NCI-H774 (cell line): Measurements from ENCODE around the gene FES.
A peak's percentile ranks its signal among the peaks of the same experiment; 100 is the strongest.
"Not testable (repeated sequence)": the region's sequence is repeated elsewhere in the genome, so short reads cannot be mapped to it uniquely, and the experiment has no call there.

ENCODE experiments used
- DNase-seq: peaks from one replicate; lab custom pipeline; 2025; lab: John Stamatoyannopoulos, UW

Gene FES

DNA sequence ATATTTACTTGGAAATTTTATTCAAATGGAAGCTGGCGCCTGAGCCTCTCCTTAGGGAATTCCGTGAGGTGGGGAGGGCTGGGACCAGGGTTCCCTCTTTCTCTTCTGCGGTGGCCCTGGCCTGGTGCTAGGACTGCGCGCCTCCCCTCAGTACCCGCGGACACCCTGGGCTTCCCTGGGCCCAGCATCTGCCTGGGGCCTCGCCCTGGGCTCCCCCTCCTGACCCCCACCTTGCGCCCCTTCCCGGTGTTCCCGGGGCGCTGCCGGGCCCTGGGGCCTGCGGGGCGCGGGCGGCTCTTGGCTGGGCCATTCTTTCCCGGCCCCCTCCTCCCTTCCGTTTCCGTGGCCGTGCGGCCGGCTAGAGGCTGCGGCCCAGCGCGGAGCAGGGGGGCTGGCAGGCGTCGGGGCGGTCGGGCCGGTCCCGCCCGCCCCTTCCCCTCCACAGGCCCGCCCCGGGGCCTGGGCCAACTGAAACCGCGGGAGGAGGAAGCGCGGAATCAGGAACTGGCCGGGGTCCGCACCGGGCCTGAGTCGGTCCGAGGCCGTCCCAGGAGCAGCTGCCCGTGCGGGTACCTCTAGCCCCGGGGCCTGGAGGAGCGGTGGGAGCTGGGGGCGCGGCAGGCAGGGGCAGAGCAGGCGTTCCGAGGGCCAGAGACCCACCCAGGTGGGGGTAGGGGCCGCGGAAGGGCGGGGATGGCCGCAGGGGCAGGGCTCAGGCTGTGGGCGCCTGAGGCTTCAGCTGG lies at the start of gene FES:
FES (plus strand) TSS at position 529 of the 743 bp plus-strand sequence. CDS start 542 bp downstream, outside the sequence.
- no peak for DNase-seq

DNA sequence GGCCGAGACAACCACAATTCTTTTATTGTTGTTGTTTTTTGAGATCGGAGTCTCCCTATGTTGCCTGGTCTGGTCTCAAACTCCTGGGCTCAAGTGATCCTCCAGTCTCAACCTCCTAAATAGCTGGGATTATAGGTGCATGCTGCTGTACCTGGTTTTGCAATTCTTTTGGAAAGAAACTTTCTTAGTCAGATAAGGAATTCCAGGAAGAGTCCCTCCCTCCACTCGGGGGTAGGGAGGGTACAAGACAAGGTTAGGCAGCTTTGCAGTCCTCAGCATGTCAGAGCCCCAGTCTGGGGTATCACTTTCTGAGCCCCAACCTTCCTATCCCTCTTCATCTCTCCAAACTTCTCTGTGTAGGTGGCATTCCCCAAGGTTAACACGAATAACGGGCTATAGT lies 49.7 kb upstream of the FES start:
- no peak for DNase-seq

DNA sequence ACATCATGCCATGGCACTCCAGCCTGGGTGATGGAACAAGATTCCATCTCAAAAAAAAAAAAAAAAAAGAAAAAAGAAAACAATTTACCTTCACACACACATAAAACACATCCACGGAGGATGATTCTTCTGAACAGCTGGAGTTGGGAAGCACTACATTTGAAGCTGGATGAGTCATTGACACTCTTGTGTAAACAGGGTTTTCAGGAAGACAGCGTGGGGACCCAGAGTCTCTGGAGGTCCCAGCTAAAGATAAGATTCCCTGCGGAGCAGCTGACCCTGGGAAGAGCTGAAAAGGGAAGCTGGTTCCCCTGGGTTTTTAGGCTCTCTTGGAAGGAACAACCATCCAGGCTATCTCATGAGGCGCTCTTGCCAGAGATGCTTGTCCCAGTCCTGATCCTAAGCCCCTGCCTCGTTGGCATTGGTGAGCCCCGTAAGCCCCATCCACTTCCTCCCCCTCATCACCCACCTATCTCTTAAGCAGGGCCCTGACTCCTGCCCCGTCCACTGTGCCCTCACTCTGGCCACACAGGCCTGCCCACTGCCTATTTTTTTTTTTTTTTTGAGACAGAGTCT lies 47.9 kb upstream of the FES start:
- DNase-seq = no peak

DNA sequence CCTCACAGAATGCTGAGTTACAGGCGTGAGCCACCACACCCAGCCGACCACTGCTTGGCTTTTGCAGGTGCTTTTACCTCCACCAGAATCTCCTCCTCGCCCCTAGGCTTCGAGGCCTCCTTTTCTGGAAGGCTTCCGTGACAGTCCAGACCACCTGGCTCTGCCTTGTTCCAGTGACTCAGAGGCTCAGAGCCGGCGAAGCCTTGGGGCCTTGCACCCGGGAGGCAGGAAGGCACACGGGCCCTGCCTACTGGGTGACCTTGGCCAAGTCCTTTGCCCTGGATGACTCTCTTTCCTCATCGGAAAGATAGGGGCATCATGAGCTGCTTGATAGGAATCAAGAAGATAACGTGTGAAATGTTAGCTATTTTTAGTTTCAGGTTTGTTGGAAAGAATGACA lies 47.2 kb upstream of the FES start:
- no peak for DNase-seq

DNA sequence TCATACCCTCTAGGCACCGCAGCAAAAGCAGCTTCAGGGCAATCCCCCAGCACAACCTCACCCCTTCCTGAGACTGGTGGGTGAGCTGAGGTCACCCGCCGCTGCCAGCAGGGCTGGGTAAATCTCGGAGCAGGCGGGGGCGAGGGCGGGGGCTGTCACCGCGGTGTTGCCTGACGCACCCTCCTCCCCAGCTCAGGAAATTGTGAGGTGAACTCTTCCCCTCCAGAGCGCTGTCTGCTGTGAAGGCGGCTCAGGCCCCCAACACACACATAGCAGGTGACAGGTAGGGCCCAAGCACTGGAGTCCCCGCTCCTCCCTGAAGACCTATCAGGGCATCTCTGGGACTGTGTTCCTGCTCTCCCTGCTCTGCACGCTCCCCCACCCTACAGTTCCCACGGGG lies 46.2 kb upstream of the FES start:
- DNase-seq = no peak

DNA sequence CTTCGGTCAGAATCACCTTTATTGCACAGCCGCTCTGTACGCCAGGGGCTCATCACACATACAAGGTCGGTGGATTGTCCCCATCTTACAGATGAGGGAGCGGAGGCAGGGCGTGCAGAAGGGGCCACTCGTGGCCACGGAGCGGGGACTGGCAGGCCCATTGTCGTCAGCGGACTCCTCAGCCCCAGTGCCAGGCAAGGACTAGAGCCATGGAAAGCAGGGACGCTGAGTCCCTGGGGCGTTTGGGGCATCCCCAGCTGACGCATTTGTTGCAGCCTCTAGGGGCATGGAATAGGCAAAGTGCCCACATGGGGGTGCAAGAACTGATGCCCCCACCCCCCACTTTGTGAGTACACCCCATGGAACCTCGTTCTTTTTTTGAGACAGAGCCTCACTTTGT lies 45.8 kb upstream of the FES start:
- DNase-seq = no peak

DNA sequence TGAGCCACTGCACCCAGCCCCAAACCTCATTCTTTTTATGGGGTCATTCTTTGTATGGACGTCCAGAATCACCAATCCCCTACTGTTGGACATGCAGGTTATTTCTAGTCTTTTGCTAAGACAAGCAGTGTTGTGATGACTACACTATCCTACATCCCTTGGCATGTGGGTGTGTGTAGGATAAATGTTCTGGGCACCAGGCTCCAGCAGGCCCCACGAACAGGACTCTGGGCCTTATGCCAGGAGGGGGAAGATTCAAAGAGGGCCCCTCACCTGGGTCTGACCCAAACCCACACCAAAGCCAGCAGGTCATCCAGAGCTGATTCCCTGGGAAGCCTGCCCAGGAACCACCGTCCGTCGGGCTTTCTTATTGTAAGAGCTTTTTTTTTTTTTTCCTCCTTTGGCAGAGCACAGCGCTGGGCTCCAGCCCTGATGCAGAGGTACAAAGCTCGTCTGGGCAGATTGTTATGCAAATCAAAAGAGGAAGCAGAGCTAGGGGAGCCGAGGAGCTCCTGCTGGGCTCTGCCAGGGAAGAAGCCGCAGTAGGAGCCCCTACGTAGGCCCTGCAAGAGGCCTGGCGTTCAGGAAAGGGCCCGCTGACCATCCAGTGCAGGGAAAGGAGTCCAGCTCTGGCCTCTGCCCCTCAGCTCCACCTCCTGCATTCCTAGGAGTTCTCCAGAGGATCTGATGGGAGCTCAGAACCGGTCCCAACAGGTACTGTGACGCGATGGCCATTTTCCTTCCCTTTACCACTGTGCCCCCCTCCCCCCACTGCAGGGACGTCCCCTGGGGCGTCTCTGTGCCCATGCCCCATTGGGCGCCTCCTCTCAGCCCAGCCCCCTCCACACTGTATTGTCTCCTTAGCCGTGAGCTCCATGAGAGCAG lies 44.9 kb upstream of the FES start:
- no peak for DNase-seq

DNA sequence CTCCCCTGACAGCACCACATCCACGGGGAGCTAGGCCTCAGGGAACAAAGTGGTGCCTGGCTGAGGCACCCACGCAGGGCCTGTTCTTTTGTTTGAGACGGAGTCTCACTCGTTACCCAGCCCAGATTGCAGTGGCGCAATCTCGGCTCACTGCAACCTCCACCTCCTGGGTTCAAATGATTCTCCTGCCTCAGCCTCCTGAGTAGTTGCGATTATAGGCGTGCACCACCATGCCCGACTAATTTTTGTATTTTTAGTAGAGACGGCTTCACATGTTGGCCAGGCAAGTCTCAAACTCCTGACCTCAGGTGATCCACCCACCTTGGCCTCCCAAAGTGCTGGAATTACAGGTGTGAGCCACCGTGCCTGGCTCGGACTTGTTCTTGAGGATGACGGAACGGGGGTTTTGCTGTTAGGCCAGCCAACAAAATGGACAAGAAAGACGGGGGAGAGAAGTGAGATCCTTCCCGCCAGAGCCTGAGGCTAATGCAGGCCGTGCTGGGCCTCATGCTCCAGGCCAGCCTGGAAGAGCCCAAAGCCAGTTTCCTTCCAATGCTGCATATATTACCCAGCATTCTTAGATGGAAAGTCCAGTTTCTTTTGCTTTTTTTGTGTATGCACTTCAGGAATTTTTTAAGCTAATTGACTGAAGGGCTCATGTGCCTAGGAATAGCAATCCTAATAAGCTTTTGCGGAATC lies 44.0 kb upstream of the FES start:
- DNase-seq = no peak

DNA sequence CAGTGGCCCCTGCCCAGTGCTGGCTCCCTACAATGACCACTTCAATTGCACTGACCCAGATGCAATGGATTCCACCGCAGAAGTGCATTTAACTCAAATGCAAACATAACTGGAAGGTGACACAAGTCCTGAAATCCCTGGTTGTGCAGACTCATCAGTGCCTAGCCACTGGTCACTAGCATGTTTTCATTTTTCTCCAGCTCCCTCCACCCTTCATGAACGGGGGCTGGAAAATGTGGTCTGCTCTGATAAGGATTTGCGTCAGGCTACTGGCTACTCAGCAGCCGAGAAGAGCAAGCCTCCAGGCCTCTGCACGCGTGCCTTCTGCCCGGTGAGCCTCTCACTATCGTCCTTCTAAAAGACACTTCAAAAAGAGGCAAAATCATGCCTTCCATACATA lies 43.4 kb upstream of the FES start:
- DNase-seq = no peak

DNA sequence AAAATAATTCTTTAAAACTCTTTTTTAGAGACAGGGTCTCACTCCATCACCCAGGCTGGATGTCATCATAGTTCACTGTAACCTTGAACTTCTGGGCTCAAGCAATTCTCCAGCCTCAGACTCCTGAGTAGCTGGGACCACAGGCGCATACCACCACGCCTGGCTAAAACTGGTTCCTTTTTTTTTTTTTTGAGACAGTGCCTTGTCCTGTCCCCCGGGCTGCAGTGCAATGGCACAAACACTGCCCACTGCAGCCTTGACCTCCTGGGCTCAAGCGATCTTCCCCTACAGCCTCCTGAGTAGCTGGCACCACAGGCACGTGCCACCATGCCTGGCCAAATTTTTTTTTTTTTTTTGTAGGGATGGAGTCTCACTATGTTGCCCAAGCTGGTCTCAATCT lies 39.6 kb upstream of the FES start:
- DNase-seq = no peak

DNA sequence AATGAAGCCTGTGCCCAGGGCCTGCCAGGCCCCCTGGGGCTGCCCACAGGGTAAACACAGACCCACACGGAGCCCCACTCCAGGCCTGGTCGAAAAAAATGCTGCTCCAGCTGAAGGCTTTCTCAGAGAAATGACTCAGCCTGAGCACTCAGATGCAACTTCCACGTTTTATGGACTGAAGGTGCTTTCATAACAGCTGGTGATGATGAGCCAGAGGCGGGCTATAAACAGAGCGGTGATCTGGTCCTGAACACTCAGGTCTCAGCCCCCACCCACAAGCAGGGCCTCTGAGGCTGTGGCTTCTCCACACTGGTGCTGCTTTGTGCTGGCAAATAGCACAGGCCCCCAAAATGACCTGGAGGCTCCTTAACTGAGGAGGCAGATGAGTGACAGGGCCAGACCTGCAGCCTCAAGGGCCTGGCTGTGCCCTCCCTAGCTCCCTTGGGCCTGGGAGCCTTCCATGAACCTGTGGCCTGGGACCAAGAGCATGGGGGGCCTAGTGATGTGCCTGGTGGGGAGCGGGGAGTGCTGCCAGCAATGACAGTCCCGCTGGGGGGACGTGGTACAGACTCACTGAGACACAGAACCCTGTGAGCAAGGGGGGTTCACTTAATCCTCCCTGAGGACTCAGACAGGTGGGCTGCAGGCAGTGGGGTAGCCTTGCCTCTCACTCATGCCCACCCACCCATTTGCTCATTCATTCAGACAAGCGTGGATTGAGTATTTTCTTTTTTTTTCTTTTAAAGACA lies 38.9 kb upstream of the FES start:
- no peak for DNase-seq

DNA sequence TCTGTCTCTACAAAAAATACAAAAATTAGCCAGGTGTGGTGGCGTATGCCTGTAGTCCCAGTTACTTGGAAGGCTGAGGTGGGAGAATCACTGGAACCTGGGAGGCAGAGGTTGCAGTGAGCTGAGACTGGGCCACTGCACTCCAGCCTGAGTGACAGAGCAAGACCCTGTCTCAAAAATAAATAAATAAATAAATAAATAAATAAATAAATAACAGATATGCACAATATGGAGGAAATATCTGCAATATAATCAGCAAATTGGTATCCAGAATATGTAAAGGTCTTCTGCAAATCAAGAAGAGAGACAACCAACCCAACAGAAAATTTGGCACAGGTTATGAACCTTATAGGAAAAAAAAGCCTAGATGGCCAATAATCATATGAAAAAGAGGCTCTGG lies 34.9 kb upstream of the FES start:
- not testable (repeated sequence) for DNase-seq

DNA sequence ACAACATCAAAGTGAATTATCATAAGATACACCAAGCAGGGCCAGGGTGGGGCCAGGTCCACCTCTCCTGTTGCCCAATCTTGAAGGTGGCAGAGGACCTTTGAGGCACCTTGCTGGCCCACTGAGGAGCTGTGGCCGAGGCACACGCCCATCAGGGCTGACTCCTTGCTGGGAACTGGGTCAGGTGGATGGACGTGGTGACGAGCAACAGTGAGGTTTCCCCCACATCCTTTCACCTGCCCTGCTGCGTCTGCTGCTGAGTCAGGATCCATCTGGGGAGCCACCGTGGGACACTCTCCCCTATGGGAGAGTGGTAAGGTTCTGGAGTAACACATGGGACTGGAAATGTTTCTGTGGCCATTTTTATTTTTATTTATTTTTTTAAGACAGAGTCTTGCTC lies 33.2 kb upstream of the FES start:
- no peak for DNase-seq

DNA sequence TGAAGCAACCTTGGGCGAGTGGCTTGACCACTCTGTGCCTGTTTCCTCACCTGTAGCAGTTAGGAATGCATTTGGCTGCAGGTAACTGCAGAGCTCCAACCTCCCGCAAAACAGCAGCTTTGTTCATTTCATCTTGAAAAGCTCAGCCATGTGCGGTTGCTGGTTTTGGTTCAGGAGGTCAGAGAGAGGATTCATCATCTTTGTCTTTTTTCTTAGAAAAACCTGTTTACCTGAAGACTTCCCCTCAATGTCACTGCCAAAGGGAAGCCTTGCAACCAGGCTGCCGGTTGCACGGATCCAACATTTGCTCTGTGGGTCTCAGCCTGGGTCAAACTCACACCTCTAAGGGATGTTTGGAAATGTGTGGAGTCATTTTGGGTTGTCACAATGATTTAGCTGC lies 32.4 kb upstream of the FES start:
- DNase-seq = no peak

DNA sequence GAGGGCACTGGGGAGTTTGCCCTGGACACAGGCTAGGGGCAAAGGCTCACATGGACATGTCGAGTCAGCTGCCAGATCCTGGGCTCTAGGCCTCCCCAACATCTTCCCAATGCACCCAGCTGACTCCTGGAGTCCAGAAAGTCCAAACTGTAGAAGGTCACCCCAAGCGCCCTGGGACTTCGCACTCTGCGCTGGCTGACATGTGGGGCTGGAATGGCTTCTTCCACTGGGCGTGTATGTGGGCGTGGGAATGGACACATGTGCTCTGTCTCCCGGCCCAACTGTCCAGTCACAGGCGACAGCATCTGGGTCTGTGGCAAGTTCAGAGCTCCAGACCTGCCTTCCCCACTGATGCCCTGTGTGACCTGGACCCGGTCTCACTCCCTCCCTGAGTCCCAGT lies 29.2 kb upstream of the FES start:
- DNase-seq = no peak

DNA sequence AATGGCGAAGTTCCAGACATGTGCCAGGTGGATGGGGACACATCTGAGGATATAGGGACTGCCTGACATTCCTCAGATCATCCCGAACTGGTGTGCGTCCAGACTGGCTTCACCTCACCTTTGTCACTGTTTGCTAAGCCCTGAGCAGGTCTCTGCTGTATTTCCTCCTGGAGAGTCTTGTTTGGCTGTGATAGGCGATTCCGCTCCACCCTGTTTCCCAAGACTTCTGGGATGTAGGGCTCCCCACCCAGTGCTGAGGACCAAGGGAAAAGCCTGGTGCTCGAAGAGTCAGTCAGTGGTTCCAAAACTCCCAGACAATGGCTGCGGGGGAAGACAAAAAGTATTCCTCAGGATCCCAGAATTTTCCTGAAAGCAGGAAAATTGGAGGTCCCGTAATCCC lies 27.0 kb upstream of the FES start:
- no peak for DNase-seq

DNA sequence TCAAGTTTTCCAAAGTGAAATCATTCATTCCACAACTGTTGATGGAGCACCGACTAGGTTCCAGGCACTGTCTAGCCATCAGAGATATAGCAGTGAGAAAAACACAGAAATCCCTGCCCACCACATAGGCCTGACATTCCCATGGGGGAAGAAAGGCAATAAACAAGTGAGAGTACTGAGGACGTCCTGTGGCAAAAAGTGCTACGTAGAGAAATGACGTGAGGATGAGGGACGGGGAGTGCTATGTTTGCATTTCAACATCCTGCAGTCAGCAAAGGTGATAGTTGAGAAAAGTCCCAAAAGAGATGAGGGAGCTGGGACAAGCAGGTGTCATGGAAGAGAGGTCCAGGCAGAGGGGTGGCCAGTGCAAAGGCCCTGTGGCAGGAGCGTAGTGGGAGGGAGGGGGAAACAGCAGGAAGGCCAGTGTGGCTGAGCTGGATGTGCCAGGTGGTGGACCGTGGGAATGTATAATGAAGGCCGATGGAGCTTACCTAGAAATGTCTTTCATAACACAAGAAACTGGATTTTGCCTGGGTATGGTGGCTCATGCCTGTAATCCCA lies 26.3 kb upstream of the FES start:
- DNase-seq = no peak

DNA sequence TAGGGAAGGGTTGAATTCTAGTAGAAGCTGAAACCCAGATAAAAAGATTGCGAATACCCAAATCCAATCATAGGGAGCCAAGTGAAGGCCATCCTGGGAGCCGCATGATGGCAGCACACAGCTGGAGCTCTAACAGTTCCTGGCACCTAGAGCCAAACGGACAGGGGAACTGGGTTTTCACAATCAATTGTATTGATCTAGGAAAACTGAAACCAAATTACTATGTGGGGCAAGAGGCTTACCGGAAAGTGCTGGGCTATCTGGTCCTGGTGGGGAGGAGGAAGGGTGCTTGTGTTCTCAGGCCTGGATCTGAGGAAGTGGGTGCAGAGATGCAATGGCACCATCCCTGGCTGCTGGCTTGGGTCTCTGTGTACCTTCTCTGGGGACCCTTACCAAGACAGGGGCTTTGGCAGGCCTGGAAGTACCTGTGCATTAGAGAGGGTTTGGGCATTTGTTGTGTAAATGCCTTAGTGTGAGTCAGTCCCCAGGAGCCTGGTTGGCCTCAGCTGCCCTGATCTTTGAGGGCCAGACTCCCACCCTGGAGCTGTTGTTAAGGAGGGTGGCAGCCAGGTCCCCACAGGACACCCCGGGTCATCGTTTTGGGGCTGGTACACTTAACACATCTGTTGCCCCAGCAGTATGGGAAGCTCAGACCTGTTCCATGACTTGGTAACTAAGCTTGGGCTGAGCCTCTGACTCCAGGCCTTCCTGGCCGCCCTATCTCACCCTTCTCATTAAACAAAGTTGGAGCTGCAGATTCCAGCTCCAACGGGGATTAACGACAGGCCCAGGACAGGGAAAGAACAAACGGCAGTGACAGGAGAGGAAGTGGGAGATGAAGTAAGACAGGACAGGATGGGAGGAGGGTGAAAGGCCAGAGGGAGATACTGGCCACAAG lies 24.8 kb upstream of the FES start:
- DNase-seq = no peak

DNA sequence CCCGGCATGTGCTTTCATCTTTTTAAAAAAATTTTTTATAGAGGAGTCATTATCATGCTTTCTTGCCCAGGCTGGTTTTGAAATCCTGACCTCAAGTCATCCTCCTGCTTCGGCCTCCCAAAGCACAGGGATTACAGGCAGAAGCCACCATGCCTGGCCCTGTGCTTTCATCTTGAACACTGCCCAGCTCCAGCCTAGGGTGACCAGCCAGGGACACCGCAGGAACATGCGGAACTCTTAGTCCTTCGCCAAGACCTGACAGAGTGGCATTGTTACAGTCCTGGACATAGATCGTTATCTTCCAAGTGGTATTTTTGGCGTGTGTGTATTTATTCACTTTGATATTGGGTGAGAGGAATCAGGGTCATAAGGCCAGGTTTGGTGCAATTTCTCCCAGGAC lies 23.9 kb upstream of the FES start:
- DNase-seq = no peak

DNA sequence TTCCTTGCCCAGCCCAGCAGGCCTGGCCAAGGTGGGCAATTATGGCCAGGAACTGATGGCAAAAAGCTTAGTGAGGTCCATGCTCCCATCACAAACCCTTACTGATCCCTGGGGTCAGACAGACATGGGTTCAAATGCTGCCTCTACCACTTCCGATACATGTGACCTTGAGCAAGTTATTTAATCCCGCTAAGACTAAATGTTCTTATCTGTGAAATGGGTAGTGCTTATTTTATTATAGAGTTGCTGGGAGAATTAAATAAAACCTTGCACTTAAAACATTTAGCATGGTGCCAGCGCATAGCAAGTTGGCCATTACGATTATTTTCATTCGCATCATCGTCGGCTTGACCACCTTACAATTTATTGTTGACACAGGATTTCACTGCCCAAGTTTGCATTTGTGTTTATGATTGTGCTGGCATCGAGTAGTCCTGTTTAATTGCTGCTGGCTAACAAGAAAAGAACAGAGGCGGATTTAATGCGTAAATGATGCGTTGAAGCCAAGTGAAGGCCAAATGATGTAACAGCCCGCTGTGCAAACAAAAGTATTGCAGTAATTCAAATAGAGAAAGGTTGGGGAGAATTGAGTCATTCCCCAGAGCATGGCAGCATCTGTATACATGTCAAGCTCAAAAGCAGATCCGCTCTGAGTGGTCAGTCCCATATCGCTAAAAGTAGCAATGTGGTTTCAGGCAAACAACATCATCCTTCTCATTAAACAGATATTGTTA lies 23.2 kb upstream of the FES start:
- peak; percentile 90 for DNase-seq
